GM23338 (cell line): ENCODE results near the gene CRY1. TPM values are rescaled to one million over a fixed set of nuclear protein-coding genes. Genes with fewer than 3 reads are reported as not detected.

Experiments
- polyA plus RNA-seq: library from polyadenylated mRNA; unstranded; fragments of >200 nt; fragmentation: Nextera tagmentation; extraction: Ambion mirVana; gene quantifications from 2 replicates; pipeline ENCODE4 v1.2.1, GENCODE V29; 2016
- total RNA-seq: library from RNA; depleted of rRNA; stranded (reverse); fragments of >200 nt; shearing (Covaris generic); gene quantifications from 2 replicates; pipeline ENCODE4 v1.2.3, GENCODE V29; 2014; rRNA removed

Gene CRY1
- total and polyA plus RNA-seq, 2 experiments from 2014 or later = 27.7 to 28.2 TPM

Other genes with a start within 250 kb of the CRY1 start
- 9.3 and 10.4 TPM in 2 replicates for gene TMEM263, start 137.6 kb downstream of the CRY1 start, total RNA-seq
- 5.8 and 7.1 TPM in 2 replicates for gene TMEM263, start 137.6 kb downstream of the CRY1 start, polyA plus RNA-seq
- gene MTERF2, start 106.4 kb downstream of the CRY1 start, total RNA-seq = 4.7 and 9.2 TPM in 2 replicates
- gene MTERF2, start 106.4 kb downstream of the CRY1 start, polyA plus RNA-seq = 9.1 and 11.0 TPM in 2 replicates